HG03457 (cell line): ENCODE results near the gene CTBP2.

ENCODE experiments used
- ATAC-seq: cut with Tn5 transposase; IDR thresholded peaks from one replicate; pipeline ENCODE4 v1.9.1; 2021; ENCODE audit warnings: moderate number of reproducible peaks; ENCODE audit not compliant: unreplicated experiment

CTBP2 gene

GRCh38 chr10:125054669-125055268, 105.6 kb downstream of the CTBP2 start:
- ATAC-seq: no peak

GRCh38 chr10:125054216-125054615, 106.1 kb downstream of the CTBP2 start:
- no peak for ATAC-seq

- ATAC-seq: no peak
These were observed 108.2 kb downstream of the CTBP2 start for GRCh38 chr10:125052146-125052545.

GRCh38 chr10:125050383-125050782, 110.0 kb downstream of the CTBP2 start:
- ATAC-seq: no peak

GRCh38 chr10:125049216-125049881, 111.0 kb downstream of the CTBP2 start:
- ATAC-seq: no peak

- ATAC-seq: peak; percentile 83
These were observed 112.1 kb downstream of the CTBP2 start for GRCh38 chr10:125048094-125048864.

GRCh38 chr10:125043841-125044658, 116.3 kb downstream of the CTBP2 start:
- no peak for ATAC-seq

GRCh38 chr10:125041856-125042506, 118.4 kb downstream of the CTBP2 start:
- ATAC-seq: no peak

GRCh38 chr10:125039354-125039769, 121.0 kb downstream of the CTBP2 start:
- no peak for ATAC-seq

GRCh38 chr10:125038637-125039036, 121.7 kb downstream of the CTBP2 start:
- no peak for ATAC-seq

GRCh38 chr10:125037145-125037877, 123.1 kb downstream of the CTBP2 start:
- ATAC-seq: no peak

GRCh38 chr10:125035588-125036295, 124.6 kb downstream of the CTBP2 start:
- ATAC-seq: no peak

- no peak for ATAC-seq
These were observed 125.2 kb downstream of the CTBP2 start for GRCh38 chr10:125035136-125035535.

- ATAC-seq: no peak
These were observed 125.7 kb downstream of the CTBP2 start for GRCh38 chr10:125034675-125035074.

GRCh38 chr10:125033146-125033924, 127.0 kb downstream of the CTBP2 start:
- no peak for ATAC-seq

GRCh38 chr10:125032474-125033020, 127.8 kb downstream of the CTBP2 start:
- no peak for ATAC-seq

GRCh38 chr10:125030567-125031197, 129.7 kb downstream of the CTBP2 start:
- no peak for ATAC-seq
